ENCODE data around the gene ZFP92.

ZFP92 gene

GRCh38 chrX:153457827-153458466 is 46.7 kb downstream of the ZFP92 start:
- Histone ChIP-seq H3K9ac (ENCODE audit: low read length) (no peak overlapping the region), H3K36me3 (ENCODE audit: control insufficient read depth, insufficient read depth, low read length) (no peaks in the 10 kb centered on the region), H3K4me1 (ENCODE audit: control insufficient read depth, insufficient read depth, low read length) (no peaks in the 10 kb centered on the region), H3K27ac (ENCODE audit: low read depth, low read length) (no peak overlapping the region), H3K4me3 (ENCODE audit: low read length) (no peak overlapping the region), H3K27me3 (ENCODE audit: control insufficient read depth, insufficient read depth, low read length) (peaks cover 2% of the 10 kb centered on the region)

GRCh38 chrX:153458476-153458875 is 47.2 kb downstream of the ZFP92 start:
- Histone ChIP-seq H3K36me3 (ENCODE audit: control insufficient read depth, insufficient read depth, low read length) (no peaks in the 10 kb centered on the region), H3K4me1 (ENCODE audit: control insufficient read depth, insufficient read depth, low read length) (no peaks in the 10 kb centered on the region), H3K9ac (ENCODE audit: low read length) (no peak overlapping the region), H3K27me3 (ENCODE audit: control insufficient read depth, insufficient read depth, low read length) (peaks cover 2% of the 10 kb centered on the region), H3K27ac (ENCODE audit: low read depth, low read length) (no peak overlapping the region), H3K4me3 (ENCODE audit: low read length) (no peak overlapping the region)

GRCh38 chrX:153459986-153460385 is 48.7 kb downstream of the ZFP92 start:
- no peak overlapping the region for H3K4me3 ChIP-seq (ENCODE audit: low read length)
- H3K9ac ChIP-seq (ENCODE audit: low read length), result no peak overlapping the region
- no peaks in the 10 kb centered on the region for H3K36me3 ChIP-seq (ENCODE audit: control insufficient read depth, insufficient read depth, low read length)
- H3K4me1 ChIP-seq (ENCODE audit: control insufficient read depth, insufficient read depth, low read length), result no peaks in the 10 kb centered on the region
- no peak overlapping the region for H3K27ac ChIP-seq (ENCODE audit: low read depth, low read length)
- H3K27me3 ChIP-seq (ENCODE audit: control insufficient read depth, insufficient read depth, low read length), result peaks cover 2% of the 10 kb centered on the region

GRCh38 chrX:153460826-153461225 is 49.6 kb downstream of the ZFP92 start:
- Histone ChIP-seq H3K9ac (ENCODE audit: low read length) (no peak overlapping the region), H3K27me3 (ENCODE audit: control insufficient read depth, insufficient read depth, low read length) (peaks cover 2% of the 10 kb centered on the region), H3K27ac (ENCODE audit: low read depth, low read length) (no peak overlapping the region), H3K4me3 (ENCODE audit: low read length) (no peak overlapping the region), H3K36me3 (ENCODE audit: control insufficient read depth, insufficient read depth, low read length) (no peaks in the 10 kb centered on the region), H3K4me1 (ENCODE audit: control insufficient read depth, insufficient read depth, low read length) (no peaks in the 10 kb centered on the region)
